GM12801 (cell line): ENCODE results near the gene FSD1.

ENCODE experiments used
- CTCF ChIP-seq: IDR thresholded peaks from one replicate; pipeline ENCODE4 v1.5.1; 2011; ENCODE audit warnings: control low read depth; ENCODE audit not compliant: insufficient read length; ENCODE audit errors: extremely low read depth

FSD1 gene

DNA sequence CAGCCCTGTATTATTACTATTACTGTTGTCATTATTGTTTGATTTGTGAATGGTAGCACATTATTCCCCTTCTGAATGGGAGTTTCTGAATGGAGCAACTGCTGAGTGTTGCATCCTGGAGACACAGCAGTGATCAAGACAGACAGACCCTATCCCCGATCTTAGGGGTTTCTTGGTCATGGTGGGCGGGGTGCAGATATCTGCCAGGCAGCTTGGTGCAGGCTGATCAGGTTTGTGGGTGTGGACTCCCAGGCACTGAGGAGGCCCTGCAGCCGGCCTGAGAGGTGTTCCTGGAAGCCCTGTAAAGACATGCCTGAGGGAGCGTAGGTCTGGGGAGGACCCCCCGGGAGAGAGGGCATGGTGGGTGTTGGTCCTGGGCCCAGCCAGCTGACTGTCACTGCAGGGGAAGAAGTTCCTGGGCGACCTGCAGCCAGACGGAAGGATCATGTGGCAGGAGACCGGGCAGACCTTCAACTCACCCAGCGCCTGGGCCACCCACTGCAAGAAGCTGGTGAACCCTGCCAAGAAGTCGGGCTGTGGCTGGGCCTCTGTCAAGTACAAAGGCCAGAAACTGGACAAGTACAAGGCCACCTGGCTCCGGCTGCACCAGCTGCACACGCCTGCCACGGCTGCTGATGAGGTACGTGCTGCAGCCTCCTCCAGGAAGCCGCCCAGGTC, 41.1 kb downstream of the FSD1 start:
- TF ChIP-seq CTCF: no peak

DNA sequence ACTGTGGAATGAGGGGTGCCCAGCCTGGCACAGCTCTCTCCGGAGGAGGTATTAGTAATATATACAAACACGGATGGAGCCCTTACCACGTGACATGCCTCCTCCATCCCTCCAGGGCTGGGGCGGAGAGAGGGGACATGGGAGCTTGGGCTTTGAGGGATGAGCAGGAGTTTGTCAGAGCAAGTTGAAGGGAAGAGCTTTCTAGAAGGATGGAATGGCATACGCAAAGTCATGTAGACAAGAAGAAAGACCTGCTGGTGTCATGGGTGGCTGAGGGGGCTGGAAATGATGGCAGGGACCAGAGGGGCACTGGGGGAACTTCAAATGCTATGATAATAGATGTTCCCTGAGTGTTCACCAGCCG, 41.6 kb downstream of the FSD1 start:
- TF ChIP-seq CTCF: no peak

- no peak for TF ChIP-seq CTCF
These were observed 43.1 kb downstream of the FSD1 start for GRCh38 chr19:4347521-4347920.

- no peak for TF ChIP-seq CTCF
These were observed 45.7 kb downstream of the FSD1 start for GRCh38 chr19:4350111-4350510.

GRCh38 chr19:4350726-4351125, 46.3 kb downstream of the FSD1 start:
- TF ChIP-seq CTCF: no peak

- TF ChIP-seq CTCF: peak; percentile 17
These were observed 48.3 kb downstream of the FSD1 start for GRCh38 chr19:4352701-4353121.

GRCh38 chr19:4354282-4354681, 49.9 kb downstream of the FSD1 start:
- TF ChIP-seq CTCF: no peak
